NB4 (cell line): Measurements from ENCODE around the gene ACTBL2.

Experiments used
- DNase-seq: peaks from one replicate; pipeline ENCODE4 v3.0.0; 2010; ENCODE audit warnings: low read depth
- H3K4me3 ChIP-seq: one replicate; pipeline ENCODE4 v1.5.1; 2011; ENCODE audit warnings: mild to moderate bottlenecking, low read depth, low read length, moderate library complexity
- MYC ChIP-seq: IDR thresholded peaks from 2 replicates; pipeline ENCODE4 v1.6.1; 2011; ENCODE audit warnings: low read depth, low read length
- POLR2A ChIP-seq: IDR thresholded peaks from 2 replicates; pipeline ENCODE4 v1.6.1; 2011; ENCODE audit warnings: mild to moderate bottlenecking; ENCODE audit not compliant: insufficient read length; ENCODE audit errors: extremely low read depth
- TF ChIP-seq, protein P1 (sequence below): IDR thresholded peaks from one replicate; pipeline ENCODE4 v1.5.1; 2012; ENCODE audit warnings: low read depth, low read length
- TF ChIP-seq, protein P2 (sequence below): IDR thresholded peaks from 2 replicates; pipeline ENCODE4 v1.6.1; 2011; ENCODE audit warnings: low read depth, low read length

The ACTBL2 gene

GRCh38 chr5:57517250-57517649 is 34.6 kb upstream of the ACTBL2 start:
- H3K4me3 ChIP-seq = no peak overlapping the region
- TF ChIP-seq MYC = no peak
- no peak for TF ChIP-seq POLR2A
- TF ChIP-seq, protein P1, sequence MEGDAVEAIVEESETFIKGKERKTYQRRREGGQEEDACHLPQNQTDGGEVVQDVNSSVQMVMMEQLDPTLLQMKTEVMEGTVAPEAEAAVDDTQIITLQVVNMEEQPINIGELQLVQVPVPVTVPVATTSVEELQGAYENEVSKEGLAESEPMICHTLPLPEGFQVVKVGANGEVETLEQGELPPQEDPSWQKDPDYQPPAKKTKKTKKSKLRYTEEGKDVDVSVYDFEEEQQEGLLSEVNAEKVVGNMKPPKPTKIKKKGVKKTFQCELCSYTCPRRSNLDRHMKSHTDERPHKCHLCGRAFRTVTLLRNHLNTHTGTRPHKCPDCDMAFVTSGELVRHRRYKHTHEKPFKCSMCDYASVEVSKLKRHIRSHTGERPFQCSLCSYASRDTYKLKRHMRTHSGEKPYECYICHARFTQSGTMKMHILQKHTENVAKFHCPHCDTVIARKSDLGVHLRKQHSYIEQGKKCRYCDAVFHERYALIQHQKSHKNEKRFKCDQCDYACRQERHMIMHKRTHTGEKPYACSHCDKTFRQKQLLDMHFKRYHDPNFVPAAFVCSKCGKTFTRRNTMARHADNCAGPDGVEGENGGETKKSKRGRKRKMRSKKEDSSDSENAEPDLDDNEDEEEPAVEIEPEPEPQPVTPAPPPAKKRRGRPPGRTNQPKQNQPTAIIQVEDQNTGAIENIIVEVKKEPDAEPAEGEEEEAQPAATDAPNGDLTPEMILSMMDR = no peak
- TF ChIP-seq, protein P2, sequence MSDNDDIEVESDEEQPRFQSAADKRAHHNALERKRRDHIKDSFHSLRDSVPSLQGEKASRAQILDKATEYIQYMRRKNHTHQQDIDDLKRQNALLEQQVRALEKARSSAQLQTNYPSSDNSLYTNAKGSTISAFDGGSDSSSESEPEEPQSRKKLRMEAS = no peak
- no peak for DNase-seq

- no peak for DNase-seq
- no peak for TF ChIP-seq POLR2A
- H3K4me3 ChIP-seq = no peak overlapping the region
These were observed 31.2 kb upstream of the ACTBL2 start for GRCh38 chr5:57513785-57514184.

- TF ChIP-seq POLR2A (no peak), MYC (no peak)
- TF ChIP-seq, protein P1 = no peak
- TF ChIP-seq, protein P2 = no peak
- no peak overlapping the region for H3K4me3 ChIP-seq
- DNase-seq = no peak
These were observed 28.7 kb upstream of the ACTBL2 start for GRCh38 chr5:57511321-57511720.

DNA sequence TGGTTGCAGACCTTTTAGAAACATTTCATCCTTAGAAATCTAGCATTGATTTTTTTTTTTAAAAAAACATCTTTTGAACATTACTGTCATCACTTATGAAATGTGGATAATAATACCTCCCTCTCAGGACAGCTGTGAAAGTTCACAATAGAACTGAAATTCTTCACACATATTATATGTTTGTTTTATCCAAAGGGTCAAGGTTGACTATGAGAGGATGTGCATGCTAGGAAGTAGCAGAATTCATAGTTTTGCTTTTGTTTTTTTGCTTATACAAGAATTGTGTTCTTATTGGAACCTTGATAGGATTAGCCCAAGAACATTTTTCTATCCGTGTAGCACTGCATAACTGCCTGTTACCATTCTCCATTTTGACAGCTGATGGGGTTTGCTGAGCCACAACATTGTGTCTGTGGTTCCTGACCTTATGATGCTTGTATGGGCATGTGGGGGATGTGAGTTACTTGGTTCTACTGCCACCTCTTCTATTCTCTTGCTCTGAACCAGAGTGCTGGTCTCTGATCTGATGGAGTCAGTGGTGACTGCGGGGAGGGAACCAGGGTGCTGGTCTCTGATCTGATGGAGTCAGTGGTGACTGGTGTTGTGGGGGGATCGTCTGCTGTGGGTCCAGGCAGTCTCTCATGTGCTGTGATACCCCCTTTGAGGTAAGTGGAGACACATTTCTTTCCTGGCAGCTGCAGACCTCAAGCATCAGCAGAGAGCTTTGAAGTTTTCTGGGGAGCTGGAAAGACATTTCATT is 27.1 kb upstream of the ACTBL2 start:
- TF ChIP-seq, protein P1 = no peak
- TF ChIP-seq POLR2A (no peak), MYC (no peak)
- TF ChIP-seq, protein P2 = no peak
- no peak overlapping the region for H3K4me3 ChIP-seq
- DNase-seq = no peak

DNA sequence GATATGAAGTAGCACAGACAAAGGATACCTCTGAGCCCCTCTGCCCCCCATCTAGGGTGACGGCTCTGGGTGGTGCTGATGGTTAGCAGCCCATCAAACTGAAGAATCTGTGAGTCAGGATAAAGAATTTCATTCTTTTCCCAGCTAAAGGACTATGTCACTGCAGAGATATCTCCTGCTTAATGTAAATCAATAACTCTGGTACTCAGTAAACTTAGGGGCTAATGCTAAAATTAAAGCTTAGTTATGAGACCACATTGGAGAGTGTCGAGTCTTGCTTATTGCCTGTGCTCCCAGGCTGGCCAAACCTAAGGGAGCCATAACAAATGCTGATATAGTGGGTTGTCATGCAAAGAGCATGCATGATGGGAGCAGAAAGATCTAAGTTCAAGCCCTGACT is 25.6 kb upstream of the ACTBL2 start:
- no peak overlapping the region for H3K4me3 ChIP-seq
- TF ChIP-seq, protein P1 = no peak
- TF ChIP-seq MYC = no peak
- TF ChIP-seq, protein P2 = no peak
- TF ChIP-seq POLR2A = no peak
- DNase-seq = no peak

GRCh38 chr5:57505272-57506200 is 22.9 kb upstream of the ACTBL2 start:
- no peak overlapping the region for H3K4me3 ChIP-seq

More at GRCh38 chr5:57505272-57506200, 22.9 kb upstream of the ACTBL2 start:
- TF ChIP-seq, protein P1 = no peak
- no peak for TF ChIP-seq MYC
- TF ChIP-seq POLR2A = no peak
- TF ChIP-seq, protein P2 = no peak
- no peak for DNase-seq
